Stimulated activated CD8-positive, alpha-beta memory T cell treated with anti-CD3 and anti-CD28 coated beads, Interleukin-15, amount 100 ng/mL, for 1 hour (primary cell): ENCODE results near the gene FGD5.
"Not testable (repeated sequence)": the region's sequence is repeated elsewhere in the genome, so short reads cannot be mapped to it uniquely, and the experiment has no call there.

Experiments
- DNase-seq: peaks from one replicate; pipeline ENCODE4 v3.0.0-alpha.2; 2020; ENCODE audit warnings: low read depth

The FGD5 gene

DNA sequence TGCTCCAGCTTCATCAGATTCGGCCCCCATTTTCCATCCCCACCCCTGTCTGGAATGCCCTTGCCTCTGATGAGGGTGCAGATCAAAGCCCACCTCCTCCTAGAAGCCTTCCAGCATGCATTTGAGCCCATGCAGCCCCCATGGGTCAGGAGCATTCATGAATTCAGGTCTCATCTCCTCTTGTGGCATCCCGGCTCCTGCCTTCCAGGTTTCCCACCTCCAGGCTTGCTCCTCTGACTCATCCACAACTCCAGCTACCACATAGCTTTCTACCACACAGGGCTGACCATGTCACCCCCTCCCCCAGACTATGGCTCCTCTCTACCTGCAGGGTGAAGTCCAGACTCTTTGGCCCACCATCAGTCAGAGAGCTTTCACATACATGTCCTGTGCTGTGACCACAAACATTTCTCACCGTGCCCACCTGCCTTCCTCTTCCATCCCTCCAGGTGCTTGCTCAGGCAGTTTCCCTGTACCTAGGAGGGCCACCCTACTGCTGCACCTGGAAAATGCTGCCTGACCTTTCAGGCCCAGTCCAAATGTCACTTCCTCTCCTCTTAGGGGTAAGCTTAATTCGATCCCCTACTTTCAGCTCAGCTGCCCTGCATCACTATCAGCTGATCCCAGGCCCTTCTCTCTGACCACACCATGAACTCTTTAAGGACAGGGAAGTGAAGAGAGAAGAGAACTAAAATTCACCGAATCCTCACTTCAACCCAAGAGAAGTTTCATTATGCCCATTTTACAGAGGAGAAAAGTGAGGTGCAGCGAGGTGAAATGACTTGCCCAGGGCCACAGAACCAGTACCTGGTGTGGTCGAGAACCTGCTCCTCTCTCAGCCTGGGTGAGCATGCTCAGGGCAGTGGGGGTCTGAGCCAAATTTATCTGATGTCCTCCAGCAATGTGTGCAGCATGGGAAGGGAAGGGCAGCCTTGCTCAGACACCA is 13.7 kb upstream of the FGD5 start:
- no peak for DNase-seq

DNA sequence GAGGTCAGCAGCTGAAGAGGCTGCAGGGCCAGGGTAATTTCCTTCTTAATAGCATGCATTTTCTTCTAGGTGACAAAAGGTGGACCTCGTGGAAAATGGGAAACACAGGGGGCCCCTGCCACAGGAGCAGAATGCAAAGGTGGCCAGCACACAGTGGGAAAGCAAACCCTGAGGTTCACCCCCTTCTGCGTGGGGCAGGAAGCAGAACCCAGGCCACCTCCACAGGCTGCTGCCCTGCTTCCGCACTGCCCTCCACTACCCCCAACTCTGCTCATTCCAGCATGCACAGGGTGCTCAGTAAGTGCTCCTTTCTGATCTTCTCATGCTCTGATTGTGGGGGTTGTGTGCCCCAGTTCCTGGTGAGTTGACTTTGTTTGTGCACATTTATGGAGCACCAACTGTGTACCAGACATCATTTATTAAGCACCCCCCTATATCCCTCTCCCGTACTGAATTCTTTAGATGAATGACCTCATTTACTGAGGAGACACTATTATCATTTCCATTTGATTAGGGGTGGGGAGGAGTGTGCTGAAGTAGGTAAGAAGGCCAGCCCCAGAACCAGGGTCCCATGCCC is 12.7 kb upstream of the FGD5 start:
- no peak for DNase-seq

DNA sequence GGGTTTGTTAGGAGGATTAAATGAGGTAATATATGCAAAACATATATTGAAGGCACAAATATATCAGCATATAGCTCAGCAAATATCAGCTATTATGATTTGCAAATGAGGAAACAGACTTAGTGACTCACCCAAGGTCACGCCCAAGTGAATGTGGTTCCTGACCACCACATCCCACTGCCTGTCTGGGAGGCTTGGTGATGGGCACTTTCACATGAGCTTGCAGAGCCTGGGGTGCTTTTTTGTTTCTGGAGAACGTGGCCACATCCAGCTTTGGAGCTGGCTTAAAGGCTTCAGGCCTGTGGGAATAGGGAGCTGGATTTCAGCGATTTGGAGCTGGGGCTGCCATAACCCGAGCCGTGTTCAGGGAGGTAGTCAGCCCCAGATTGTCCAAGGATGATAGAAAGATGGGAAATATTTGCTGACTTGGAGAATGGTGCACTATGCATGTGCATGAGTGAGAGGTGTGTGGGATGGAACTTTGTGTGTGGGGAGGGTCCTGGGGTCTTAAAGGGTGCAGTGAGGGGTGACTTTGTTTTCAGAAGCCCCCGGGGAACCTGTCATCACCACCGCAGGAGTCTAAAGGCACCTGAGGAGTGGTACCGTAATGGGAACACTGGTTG is 12.0 kb upstream of the FGD5 start:
- DNase-seq: no peak

- DNase-seq: no peak
Observed at GRCh38 chr3:14808025-14808424, 10.7 kb upstream of the FGD5 start.

- no peak for DNase-seq
Observed at GRCh38 chr3:14808502-14809266, 10.1 kb upstream of the FGD5 start.

DNA sequence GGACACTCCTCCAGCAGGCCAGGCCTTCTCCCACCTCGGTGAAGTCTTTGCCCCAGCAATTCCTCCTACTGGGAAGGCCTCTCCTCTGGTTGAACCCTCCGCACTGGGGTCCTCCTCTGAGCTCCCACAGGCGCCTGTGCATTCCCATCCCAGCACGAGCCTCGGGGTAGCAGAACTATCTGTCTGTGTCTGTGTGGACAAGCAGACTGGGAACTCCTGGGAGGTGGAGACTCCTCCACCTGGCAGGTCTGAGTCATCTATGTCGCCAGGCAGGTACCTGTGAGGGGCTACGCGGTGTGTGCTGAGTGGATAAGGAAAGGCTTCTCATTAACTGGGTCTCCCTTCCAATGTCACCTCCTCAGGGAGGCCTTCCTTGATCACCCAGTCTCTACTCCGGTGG is 9.2 kb upstream of the FGD5 start:
- DNase-seq: not testable (repeated sequence)

- no peak for DNase-seq
Observed at GRCh38 chr3:14810070-14810791, 8.5 kb upstream of the FGD5 start.

DNA sequence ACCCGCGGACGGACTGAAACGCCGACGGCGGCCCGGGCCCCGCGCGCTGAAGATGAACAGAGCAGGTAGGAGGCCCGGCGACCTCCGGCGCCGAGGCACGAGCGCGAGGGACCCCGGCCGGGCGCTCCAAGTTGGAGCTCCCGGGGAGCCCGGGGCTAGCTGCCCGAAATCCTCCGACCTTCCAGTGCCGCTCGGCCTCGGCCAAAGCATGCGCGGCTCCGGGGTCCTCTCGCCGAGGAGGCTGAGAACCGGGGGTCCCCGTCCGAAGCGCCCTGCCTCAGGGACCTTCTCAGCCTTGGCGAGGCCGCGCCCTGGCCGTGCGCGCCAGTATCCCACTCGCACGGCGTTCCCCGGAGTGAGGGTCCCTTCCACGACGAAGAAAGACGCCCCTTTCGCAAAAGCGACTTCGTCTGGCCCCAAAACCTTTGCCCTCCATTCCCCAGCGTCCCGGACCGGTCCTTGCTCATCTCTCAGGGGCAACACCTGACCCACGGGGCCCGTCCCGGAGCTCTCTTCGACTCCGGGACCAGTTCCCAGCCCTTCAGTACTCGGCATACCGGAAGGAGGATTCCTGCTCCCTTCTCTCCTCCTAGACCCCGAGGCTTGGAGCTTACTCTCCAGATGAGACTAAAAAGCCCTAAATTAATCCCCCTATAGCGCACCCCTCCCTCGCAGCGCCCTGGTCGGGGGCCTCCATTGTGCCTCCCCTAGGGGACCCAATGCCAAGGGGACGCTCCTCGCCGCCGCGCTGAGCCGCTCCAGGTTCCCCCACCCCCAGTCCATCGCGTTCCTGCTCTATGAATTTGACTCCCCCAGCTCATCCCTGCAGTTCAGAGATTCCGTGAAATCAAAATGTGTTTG is 7.7 kb upstream of the FGD5 start:
- no peak for DNase-seq

DNA sequence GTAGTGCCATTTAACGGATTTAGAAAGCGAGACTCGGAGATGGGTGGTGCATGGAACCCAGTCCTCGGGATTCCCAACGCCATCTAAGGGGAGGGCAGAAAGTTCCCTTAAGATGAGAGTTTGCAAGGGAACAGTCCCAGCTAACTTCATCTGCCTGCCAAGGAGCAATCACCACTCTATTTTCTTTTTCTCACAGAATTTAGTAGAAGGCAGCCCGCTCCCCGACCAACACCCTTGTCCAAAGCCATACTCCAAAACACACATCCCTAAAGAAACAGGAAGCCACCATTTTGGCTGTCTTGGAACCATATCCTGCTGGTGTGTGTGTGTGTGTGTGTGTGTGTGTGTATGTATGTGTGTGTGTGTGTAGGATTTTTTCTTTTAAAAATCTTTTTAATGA is 7.1 kb upstream of the FGD5 start:
- DNase-seq: no peak

DNA sequence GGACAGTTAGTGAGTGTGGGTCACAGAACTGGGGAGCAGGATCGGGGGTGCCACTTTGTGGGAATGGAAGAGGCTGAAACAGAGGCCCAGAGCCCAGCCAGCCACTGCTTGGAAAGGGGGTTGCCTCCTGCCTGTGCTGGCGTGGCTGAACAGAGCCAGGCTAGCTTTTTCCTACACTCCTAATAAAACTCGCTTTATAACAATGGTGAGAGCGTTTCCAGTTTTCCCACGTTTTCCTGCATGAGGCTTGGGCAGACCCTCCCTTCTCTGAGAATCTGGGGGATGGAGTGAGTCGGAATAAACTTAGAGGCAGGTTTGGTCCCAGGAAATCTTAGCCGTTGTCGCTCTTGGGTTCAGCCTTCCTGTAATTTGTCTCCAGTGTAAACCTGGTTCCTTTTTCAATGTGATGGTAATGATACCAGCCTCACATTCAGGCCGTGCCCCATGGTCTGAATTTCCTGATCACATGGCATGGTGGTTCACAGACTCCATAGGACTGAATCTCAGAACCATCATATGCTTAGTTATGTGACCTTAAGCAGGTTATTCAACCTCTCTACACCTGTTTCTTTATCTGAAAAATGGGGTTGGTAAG is 6.5 kb upstream of the FGD5 start:
- DNase-seq: no peak

DNA sequence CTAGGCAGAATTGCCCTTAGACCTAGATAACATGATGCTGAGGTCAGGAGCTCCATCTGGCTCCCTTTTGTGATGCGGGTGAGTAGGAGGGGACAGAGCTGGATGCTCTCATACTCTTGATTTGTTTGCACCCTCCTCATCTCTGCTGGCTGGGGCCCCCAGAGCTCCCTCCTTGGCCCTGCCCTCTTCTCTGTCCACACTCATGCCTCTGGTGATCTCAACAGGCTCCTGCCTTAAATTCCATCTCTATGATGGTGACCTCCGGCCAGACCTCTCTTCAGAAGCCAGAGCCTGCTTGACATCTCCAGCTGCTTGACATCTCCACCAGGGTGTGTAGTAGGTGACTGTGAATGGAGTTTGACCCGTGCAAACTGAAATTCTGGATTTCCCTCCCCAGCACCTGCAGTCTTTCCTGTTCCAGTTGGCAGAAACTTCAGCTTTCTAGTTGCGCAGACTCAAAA is 4.3 kb upstream of the FGD5 start:
- no peak for DNase-seq

DNA sequence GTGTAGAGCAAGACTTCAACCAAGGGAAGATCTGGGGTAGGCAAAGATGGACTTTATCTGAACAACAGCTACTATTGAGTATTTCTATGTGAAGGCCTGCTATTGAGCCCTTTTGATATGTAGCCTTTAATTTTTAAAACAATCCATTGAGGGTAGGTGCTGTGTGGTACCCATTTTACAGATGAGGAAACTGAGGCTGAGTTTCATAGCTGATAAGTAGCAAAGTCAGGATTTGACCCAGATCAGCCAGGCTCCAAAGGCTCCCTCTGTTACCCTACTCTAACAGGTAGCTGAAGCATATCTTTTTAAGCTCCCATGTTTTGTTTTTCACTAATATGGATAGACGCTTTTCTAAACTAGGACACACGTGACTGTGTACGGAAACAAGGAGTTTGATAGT is 2.4 kb upstream of the FGD5 start:
- DNase-seq: no peak

- DNase-seq: no peak
Observed at GRCh38 chr3:14819671-14820070, 909 bp downstream of the FGD5 start.

DNA sequence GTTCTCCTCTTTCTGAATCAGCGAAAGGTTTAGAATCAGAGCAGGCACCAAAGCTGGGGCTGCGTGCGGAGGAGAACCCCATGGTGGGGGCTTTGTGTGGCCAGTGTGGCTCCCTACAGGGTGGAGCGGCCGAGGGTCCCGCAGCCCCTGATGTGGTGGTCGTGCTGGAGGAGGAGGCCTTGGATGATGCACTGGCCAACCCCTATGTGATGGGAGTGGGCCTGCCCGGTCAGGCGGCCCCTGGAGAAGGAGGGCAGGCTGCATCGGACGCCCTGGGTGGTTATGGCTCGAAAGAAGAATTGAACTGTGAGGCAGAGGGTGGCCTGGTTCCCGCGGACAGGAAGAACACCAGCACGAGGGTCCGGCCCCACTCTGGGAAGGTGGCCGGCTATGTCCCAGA is 1.4 kb downstream of the FGD5 start:
- no peak for DNase-seq

GRCh38 chr3:14821151-14821550 is 2.4 kb downstream of the FGD5 start:
- no peak for DNase-seq

DNA sequence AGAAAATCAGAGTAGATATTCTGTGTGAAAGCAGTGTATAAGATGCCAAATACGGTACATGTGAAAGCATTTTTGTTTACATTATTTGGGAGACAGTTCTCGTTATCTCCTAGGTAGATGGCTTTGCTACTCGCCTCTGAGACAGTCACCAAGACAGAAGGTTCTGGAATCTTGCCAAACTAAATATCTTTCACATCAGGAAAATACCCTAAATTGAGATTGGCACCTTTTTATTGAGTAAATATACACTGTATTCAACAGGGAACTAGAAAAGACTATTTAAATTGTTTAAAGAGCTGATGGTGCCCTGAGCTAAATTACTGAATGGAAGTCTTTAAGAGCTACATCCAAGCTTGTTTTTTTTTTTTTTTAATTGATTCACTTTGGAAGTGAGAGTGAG is 3.4 kb downstream of the FGD5 start:
- DNase-seq: no peak

DNA sequence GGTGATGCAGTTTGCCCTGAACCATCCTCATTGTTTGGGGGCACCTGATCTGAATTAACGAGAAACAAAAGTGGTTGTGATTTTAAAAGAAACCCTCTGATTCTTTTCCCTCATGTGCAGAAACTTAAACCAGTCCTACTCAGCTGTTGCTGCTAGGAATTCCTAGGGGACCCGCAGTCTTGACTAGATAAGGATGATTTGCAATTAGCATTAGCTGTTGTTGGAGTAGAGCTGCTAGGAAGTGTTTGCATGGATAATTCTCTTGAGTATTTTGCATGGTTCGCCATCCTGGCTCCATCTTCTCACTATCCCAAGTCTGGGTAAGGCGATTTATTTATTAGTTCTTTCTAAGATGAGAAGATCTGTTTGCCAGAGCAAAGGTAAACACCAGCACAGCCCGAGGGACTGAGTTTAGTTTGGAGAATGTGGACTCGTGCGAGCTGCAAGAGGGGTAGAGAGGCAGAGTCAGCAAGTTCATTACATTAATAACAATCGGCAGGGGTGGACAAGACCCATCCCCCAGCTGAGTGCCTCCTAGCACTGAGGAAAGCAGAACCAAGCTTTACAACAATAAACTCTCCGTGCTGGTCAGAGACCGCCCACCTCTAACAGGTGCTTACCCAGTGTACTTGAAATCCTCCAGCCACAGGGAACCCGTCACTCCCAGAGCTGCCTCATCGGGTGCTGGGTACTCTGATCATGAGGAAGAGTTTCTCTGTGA is 4.1 kb downstream of the FGD5 start:
- DNase-seq: no peak

- no peak for DNase-seq
Observed at GRCh38 chr3:14823393-14823792, 4.6 kb downstream of the FGD5 start.

- no peak for DNase-seq
Observed at GRCh38 chr3:14823910-14824629, 5.3 kb downstream of the FGD5 start.
